K562 (cell line): ENCODE measurements around the gene NLRC3. TPM values are rescaled to one million over a fixed set of nuclear protein-coding genes. Genes with fewer than 3 reads are reported as not detected.

Experiments
- ARHGAP35 ChIP-seq: fragments of 450-650 bp; IDR thresholded peaks from 2 replicates; pipeline ENCODE4 v1.6.1; 2018; ENCODE audit not compliant: partially characterized antibody
- BRCA1 ChIP-seq, 2 experiments: fragments of 450-650 bp in 1 of 2; sonication (generic) in 1 of 2; formaldehyde crosslinking in 1 of 2; IDR thresholded peaks; 2 replicates each; pipeline versions ENCODE4 v1.5.0 to v1.6.1; 2017 to 2020; ENCODE audit warnings: mild to moderate bottlenecking in 1 of 2, missing genetic modification reagents in 1 of 2
- CBX2 ChIP-seq: fragments of 200-600 bp; sonication (generic); IDR thresholded peaks from one replicate; pipeline ENCODE4 v1.6.1; 2012; ENCODE audit warnings: mild to moderate bottlenecking, low read length, inconsistent platforms; ENCODE audit not compliant: insufficient read depth, poor library complexity, severe bottlenecking
- CC2D1A ChIP-seq: fragments of 450-650 bp; IDR thresholded peaks from 2 replicates; pipeline ENCODE4 v1.6.1; 2017; ENCODE audit warnings: mild to moderate bottlenecking
- E2F5 ChIP-seq: sonication (generic); formaldehyde crosslinking; IDR thresholded peaks from 2 replicates; pipeline ENCODE4 v1.8.0; 2022; ENCODE audit warnings: mild to moderate bottlenecking, missing genetic modification reagents
- E2F6 ChIP-seq, 2 experiments: IDR thresholded peaks; 2 replicates each; pipeline ENCODE4 v1.6.1; 2011; ENCODE audit warnings: borderline replicate concordance in 1 of 2, control low read depth in 1 of 2, low read depth in 1 of 2, low read length in 1 of 2, mild to moderate bottlenecking in 1 of 2, mixed read lengths in 1 of 2, moderate library complexity in 1 of 2; ENCODE audit not compliant: insufficient read depth in 1 of 2, insufficient read length in 1 of 2, poor library complexity in 1 of 2, severe bottlenecking in 1 of 2; ENCODE audit errors: extremely low read depth in 1 of 2
- EHMT2 ChIP-seq: fragments of 450-650 bp; IDR thresholded peaks from 2 replicates; pipeline ENCODE4 v1.6.1; 2018; ENCODE audit warnings: antibody characterized with exemption
- FOS ChIP-seq: IDR thresholded peaks from 3 replicates; pipeline ENCODE4 v1.6.1; 2011; ENCODE audit not compliant: insufficient read length; ENCODE audit errors: extremely low read depth
- KAT8 ChIP-seq: fragments of 450-650 bp; IDR thresholded peaks from 2 replicates; pipeline ENCODE4 v1.6.1; 2016; ENCODE audit warnings: low read depth, mild to moderate bottlenecking
- KDM4B ChIP-seq, 2 experiments: fragments of 450-650 bp in 1 of 2; sonication (generic) in 1 of 2; IDR thresholded peaks; 2 replicates each; pipeline ENCODE4 v1.6.1; 2016 to 2017; ENCODE audit warnings: borderline replicate concordance in 2 of 2, antibody characterized with exemption in 1 of 2, low read depth in 1 of 2, mild to moderate bottlenecking in 1 of 2
- LCOR ChIP-seq: sonication (generic); formaldehyde crosslinking; IDR thresholded peaks from 2 replicates; pipeline ENCODE4 v1.8.0; 2022; ENCODE audit warnings: mild to moderate bottlenecking, missing genetic modification reagents
- MXI1 ChIP-seq: IDR thresholded peaks from 2 replicates; pipeline ENCODE4 v1.6.1; 2011; ENCODE audit warnings: low read depth, mild to moderate bottlenecking, improper control_type of control experiment, low read length
- NR0B1 ChIP-seq: fragments of 450-650 bp; IDR thresholded peaks from one replicate; pipeline ENCODE4 v1.6.1; 2018; ENCODE audit warnings: mild to moderate bottlenecking, moderate library complexity; ENCODE audit not compliant: partially characterized antibody
- NRF1 ChIP-seq, 2 experiments: fragments of 450-650 bp; IDR thresholded peaks in 1 of 2; conservative IDR thresholded peaks in 1 of 2; 2 replicates each; pipeline ENCODE4 v1.6.1; 2014; ENCODE audit warnings: mild to moderate bottlenecking in 2 of 2
- NUFIP1 ChIP-seq: fragments of 450-650 bp; IDR thresholded peaks from 2 replicates; pipeline ENCODE4 v1.6.1; 2018; ENCODE audit not compliant: partially characterized antibody
- PCBP1 ChIP-seq: fragments of 200-400 bp; formaldehyde crosslinking; IDR thresholded peaks from 2 replicates; pipeline ENCODE4 v1.6.1; 2018; ENCODE audit warnings: mild to moderate bottlenecking, low read depth, low read length; ENCODE audit not compliant: poor library complexity, severe bottlenecking
- POLR2H ChIP-seq: IDR thresholded peaks from 2 replicates; pipeline ENCODE4 v1.6.1; 2016; ENCODE audit warnings: missing genetic modification characterization, low read depth, mild to moderate bottlenecking, control low read depth, missing compliant biosample characterization, moderate library complexity
- RAD21 ChIP-seq, 2 experiments: fragments of 250-450 bp in 1 of 2; fragments of 450-650 bp in 1 of 2; sonication (Bioruptor Pico) in 1 of 2; formaldehyde crosslinking in 1 of 2; IDR thresholded peaks in 1 of 2; conservative IDR thresholded peaks in 1 of 2; 2 replicates each; pipeline versions ENCODE4 v1.4.0 to v1.8.0; 2020 to 2022; ENCODE audit warnings: mild to moderate bottlenecking in 2 of 2, moderate library complexity in 1 of 2
- RBM14 ChIP-seq: fragments of 200-400 bp; formaldehyde crosslinking; IDR thresholded peaks from 2 replicates; pipeline ENCODE4 v1.6.1; 2018; ENCODE audit warnings: low read depth, mild to moderate bottlenecking, low read length, moderate library complexity, borderline replicate concordance; ENCODE audit not compliant: insufficient read depth
- TBP ChIP-seq: optimal IDR thresholded peaks from 2 replicates; pipeline ENCODE3; 2011; ENCODE audit warnings: low read depth, low read length, improper control_type of control experiment
- TCF7L2 ChIP-seq: fragments of 150-350 bp; IDR thresholded peaks from 2 replicates; pipeline ENCODE4 v1.6.1; 2016; ENCODE audit warnings: low read depth, mild to moderate bottlenecking, low read length, moderate library complexity
- ZKSCAN8 ChIP-seq: fragments of 200-800 bp; sonication (Bioruptor generic); IDR thresholded peaks from 2 replicates; pipeline ENCODE4 v1.6.1; 2016; ENCODE audit warnings: missing genetic modification characterization, missing compliant biosample characterization
- ZNF239 ChIP-seq: fragments of 250-450 bp; sonication (Bioruptor Pico); IDR thresholded peaks from 2 replicates; pipeline ENCODE4 v1.4.0; 2020; ENCODE audit warnings: mild to moderate bottlenecking
- ZNF583 ChIP-seq: fragments of 250-450 bp; sonication (Bioruptor Pico); IDR thresholded peaks from 2 replicates; pipeline ENCODE4 v1.4.0; 2020
- polyA plus RNA-seq, 8 experiments: library from polyadenylated mRNA; depleted of rRNA in 4 of 8; stranded (reverse) in 5 of 8; unstranded in 3 of 8; fragments of >200 nt; fragmentation: Nextera tagmentation in 2 of 8; fragmentation: Illumina TruSeq in 1 of 8; extraction: Ambion mirVana in 2 of 8; extraction: Trizol in 1 of 8; gene quantifications; 2 replicates each; pipeline versions ENCODE4 v1.2.1 to v1.2.3, GENCODE V29; 2011 to 2014; ENCODE audit warnings: inconsistent platforms in 1 of 8, missing spikeins in 1 of 8
- total RNA-seq, 7 experiments: library from RNA; depleted of rRNA in 6 of 7; stranded (reverse); fragments of >200 nt in 6 of 7; fragmentation: Illumina TruSeq in 2 of 7; extraction: Trizol in 2 of 7; gene quantifications; 2 replicates each; pipeline versions ENCODE4 v1.2.1 to v1.2.3, GENCODE V29; 2011 to 2021; ENCODE audit warnings: low replicate concordance in 1 of 7

The NLRC3 gene
- total and polyA plus RNA-seq, 9 of the 15 experiments (the other 6 are each of a cell fraction or from before 2014, with no cell fraction given), result 0.03 to 0.13 (median 0.03) TPM; not detected in 4

GRCh38 chr16:3611146-3611975 is 34.2 kb upstream of the NLRC3 start, which contains the start of gene SLX4 (continued):
- TF ChIP-seq ARHGAP35 (no peak), FOS (no peak), NR0B1 (no peak), NUFIP1 (no peak), E2F6 (IDR thresholded peaks at IDR 0.05; ENCODE audit: borderline replicate concordance in 1 of 2, extremely low read depth in 1 of 2, insufficient read depth in 1 of 2, insufficient read length in 1 of 2, low read depth in 1 of 2, low read length in 1 of 2, poor library complexity in 1 of 2, severe bottlenecking in 1 of 2) (peak in 1 of 2 experiments; percentile 59), MXI1 (no peak), CC2D1A (no peak), NRF1 (conservative IDR thresholded peaks at IDR 0.05 in 1 of 2, IDR thresholded peaks at IDR 0.05 in 1 of 2) (peak; percentile 97 to 98), ZNF583 (no peak), EHMT2 (no peak), KDM4B (IDR thresholded peaks at IDR 0.05; ENCODE audit: borderline replicate concordance in 2 of 2, low read depth in 1 of 2) (no peak), ZKSCAN8 (CRISPR knock-in tag) (no peak), TBP (peak; percentile 64), CBX2 (no peak), ZNF239 (no peak), E2F5 (CRISPR knock-in tag) (no peak), BRCA1 (IDR thresholded peaks at IDR 0.05) (no peak), BRCA1 (CRISPR knock-in tag; IDR thresholded peaks at IDR 0.05) (no peak), RAD21 (CRISPR knock-in tag; conservative IDR thresholded peaks at IDR 0.05 in 1 of 2, IDR thresholded peaks at IDR 0.05 in 1 of 2) (no peak), KAT8 (no peak), LCOR (CRISPR knock-in tag) (no peak), RBM14 (no peak), POLR2H (tag) (no peak), TCF7L2 (no peak), PCBP1 (no peak)
